Trophoblast cell (in vitro differentiated cells and primary cell): Measurements from ENCODE around the gene PLEKHH1.

Source experiments
- DNase-seq, 2 donors: peaks; one replicate each; pipeline ENCODE4 v3.0.0-alpha.2; 2016
- H2AFZ ChIP-seq: 2 replicates; pipeline ENCODE4 v1.6.1; 2013; ENCODE audit warnings: low read length, moderate library complexity, mild to moderate bottlenecking; ENCODE audit not compliant: insufficient read depth, poor library complexity
- H2AK5ac ChIP-seq: 2 replicates; pipeline ENCODE4 v1.6.1; 2013; ENCODE audit warnings: mild to moderate bottlenecking, low read length
- H2BK120ac ChIP-seq: 2 replicates; pipeline ENCODE4 v1.6.1; 2013; ENCODE audit warnings: low read length, mild to moderate bottlenecking, moderate library complexity; ENCODE audit not compliant: insufficient read depth, poor library complexity
- H2BK12ac ChIP-seq: 2 replicates; pipeline ENCODE4 v1.6.1; 2013; ENCODE audit warnings: mild to moderate bottlenecking, low read length, moderate library complexity
- H2BK5ac ChIP-seq: 2 replicates; pipeline ENCODE4 v1.6.1; 2013; ENCODE audit warnings: low read length, low read depth, moderate library complexity, mild to moderate bottlenecking; ENCODE audit not compliant: poor library complexity
- H3K14ac ChIP-seq: 2 replicates; pipeline ENCODE4 v1.6.1; 2013; ENCODE audit warnings: mild to moderate bottlenecking, low read length
- H3K18ac ChIP-seq: 2 replicates; pipeline ENCODE4 v1.6.1; 2013; ENCODE audit warnings: mild to moderate bottlenecking, low read length
- H3K23ac ChIP-seq: 2 replicates; pipeline ENCODE4 v1.6.1; 2013; ENCODE audit warnings: low read length
- H3K27ac ChIP-seq: 2 replicates; pipeline ENCODE4 v1.5.1; 2013; ENCODE audit warnings: low read depth, mild to moderate bottlenecking, inconsistent platforms, low read length, moderate library complexity
- H3K27me3 ChIP-seq: 2 replicates; pipeline ENCODE4 v1.6.1; 2013; ENCODE audit warnings: inconsistent platforms, mild to moderate bottlenecking, low read length, moderate library complexity; ENCODE audit not compliant: insufficient read depth
- H3K36me3 ChIP-seq, 2 experiments: 1 replicate in 1 of 2; 2 replicates in 1 of 2; pipeline ENCODE4 v1.6.1; 2013; ENCODE audit warnings: low read length in 2 of 2, mild to moderate bottlenecking in 2 of 2, moderate library complexity in 1 of 2; ENCODE audit not compliant: insufficient read depth in 2 of 2, control insufficient read depth in 1 of 2
- H3K4ac ChIP-seq: 2 replicates; pipeline ENCODE4 v1.6.1; 2013; ENCODE audit warnings: low read depth, mild to moderate bottlenecking, low read length, moderate library complexity
- H3K4me1 ChIP-seq, 2 experiments: 1 replicate in 1 of 2; 2 replicates in 1 of 2; pipeline ENCODE4 v1.6.1; 2013; ENCODE audit warnings: low read length in 2 of 2, mild to moderate bottlenecking in 2 of 2, moderate library complexity in 1 of 2; ENCODE audit not compliant: insufficient read depth in 2 of 2, control insufficient read depth in 1 of 2
- H3K4me2 ChIP-seq: 2 replicates; pipeline ENCODE4 v1.6.1; 2013; ENCODE audit warnings: inconsistent platforms, mild to moderate bottlenecking, low read length, moderate library complexity
- H3K4me3 ChIP-seq: 2 replicates; pipeline ENCODE4 v1.5.1; 2013; ENCODE audit warnings: mild to moderate bottlenecking, low read depth, low read length, inconsistent platforms
- H3K79me1 ChIP-seq: one replicate; pipeline ENCODE4 v1.6.1; 2013; ENCODE audit warnings: low read length
- H3K79me2 ChIP-seq: 2 replicates; pipeline ENCODE4 v1.6.1; 2013; ENCODE audit warnings: low read length, mild to moderate bottlenecking; ENCODE audit not compliant: control insufficient read depth, insufficient read depth, poor library complexity
- H3K9ac ChIP-seq: 2 replicates; pipeline ENCODE4 v1.6.1; 2013; ENCODE audit warnings: mild to moderate bottlenecking, low read length
- H3K9me3 ChIP-seq: 2 replicates; pipeline ENCODE4 v1.6.1; 2013; ENCODE audit warnings: low read depth, mild to moderate bottlenecking, control low read depth, inconsistent platforms, low read length; ENCODE audit not compliant: insufficient read depth
- H4K12ac ChIP-seq: 2 replicates; pipeline ENCODE4 v1.6.1; 2013; ENCODE audit warnings: low read depth, mild to moderate bottlenecking, low read length, moderate library complexity
- H4K8ac ChIP-seq: 2 replicates; pipeline ENCODE4 v1.6.1; 2013; ENCODE audit warnings: low read depth, mild to moderate bottlenecking, low read length, moderate library complexity
- H4K91ac ChIP-seq: one replicate; pipeline ENCODE4 v1.6.1; 2013; ENCODE audit warnings: low read depth, mild to moderate bottlenecking, low read length, moderate library complexity
- WGBS: extraction: QIAGEN DNeasy Blood & Tissue Kit; methylation state at CpG from one replicate; pipeline ENCODE4 v1.1.7; 2013; ENCODE audit warnings: missing lambda C conversion rate; ENCODE audit not compliant: insufficient read length, insufficient coverage; ENCODE audit errors: extremely low coverage; 5-methylcytosine and 5-hydroxymethylcytosine counted together

PLEKHH1 gene

DNA sequence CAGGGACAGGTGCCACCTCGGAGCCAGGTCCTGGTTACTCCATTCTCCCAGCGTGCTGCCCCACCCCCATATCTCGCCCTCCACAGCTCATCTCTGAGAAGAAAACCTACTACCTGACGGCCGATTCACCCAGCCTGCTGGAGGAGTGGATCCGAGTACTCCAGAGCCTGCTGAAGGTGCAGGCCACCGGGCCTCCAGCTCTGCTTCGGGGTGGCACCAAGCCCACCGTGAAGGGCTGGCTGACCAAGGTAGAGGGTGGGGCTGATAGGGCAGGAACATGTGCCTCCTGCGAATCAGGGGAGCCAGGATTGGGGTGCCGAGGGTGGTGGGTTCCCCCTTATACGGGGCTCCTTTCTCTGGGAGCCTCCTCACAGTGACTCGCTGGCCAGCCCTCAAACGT, 41.1 kb downstream of the PLEKHH1 start:
- Histone ChIP-seq H3K79me1 (no peaks in the 10 kb centered on the region), H3K9me3 (peaks cover 3% of the 10 kb centered on the region), H3K36me3 (peaks cover 2 to 8% of the 10 kb centered on the region in 2 experiments), H3K4me1 (no peaks in the 10 kb centered on the region), H3K79me2 (no peaks in the 10 kb centered on the region), H3K4me2 (no peak overlapping the region), H3K27ac (no peak overlapping the region), H3K4ac (no peak overlapping the region), H3K23ac (no peak overlapping the region), H3K9ac (no peak overlapping the region), H2BK120ac (no peak overlapping the region), H2AK5ac (no peak overlapping the region), H3K14ac (no peak overlapping the region), H3K27me3 (no peaks in the 10 kb centered on the region), H4K8ac (no peak overlapping the region), H2AFZ (no peak overlapping the region), H4K12ac (no peak overlapping the region), H3K4me3 (no peak overlapping the region), H3K18ac (no peak overlapping the region), H4K91ac (no peak overlapping the region), H2BK12ac (no peak overlapping the region), H2BK5ac (no peak overlapping the region)
- WGBS, result no CpG with 5 or more reads among the region's 14 CpGs
- no peak for DNase-seq

DNA sequence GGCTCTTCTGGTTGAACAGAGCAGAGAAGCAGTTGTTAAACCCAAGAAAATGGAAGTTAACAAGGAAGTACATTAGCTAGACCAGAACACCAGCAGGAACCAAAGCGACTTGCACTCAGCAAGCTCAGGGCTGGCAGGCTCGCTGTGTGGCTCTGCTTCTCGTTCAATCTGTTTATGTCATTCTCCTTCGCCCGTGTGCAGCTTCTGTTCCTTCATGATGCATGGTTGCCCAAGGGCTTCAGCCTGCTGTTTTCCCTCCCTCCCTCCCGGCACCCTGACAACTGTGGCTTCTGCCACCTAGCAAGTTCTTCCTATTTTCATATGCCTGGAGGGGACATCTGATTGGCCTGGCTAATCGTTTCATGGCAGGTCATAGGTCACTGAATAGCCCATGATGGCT, 41.7 kb downstream of the PLEKHH1 start:
- H3K4me2 ChIP-seq, result no peak overlapping the region
- H3K18ac ChIP-seq, result no peak overlapping the region
- DNase-seq, result no peak
- no peak overlapping the region for H3K23ac ChIP-seq
- H2BK5ac ChIP-seq, result no peak overlapping the region
- no peak overlapping the region for H2AK5ac ChIP-seq
- no peak overlapping the region for H3K4me3 ChIP-seq
- no peaks in the 10 kb centered on the region for H3K4me1 ChIP-seq
- no peak overlapping the region for H2BK120ac ChIP-seq
- no peak overlapping the region for H4K91ac ChIP-seq
- no peaks in the 10 kb centered on the region for H3K79me1 ChIP-seq
- H2AFZ ChIP-seq, result no peak overlapping the region
- H3K36me3 ChIP-seq, result peaks cover 5 to 10% of the 10 kb centered on the region in 2 experiments
- no peak overlapping the region for H3K14ac ChIP-seq
- WGBS, result no CpG with 5 or more reads among the region's 7 CpGs
- no peak overlapping the region for H3K4ac ChIP-seq
- no peak overlapping the region for H3K27ac ChIP-seq
- H2BK12ac ChIP-seq, result no peak overlapping the region
- no peaks in the 10 kb centered on the region for H3K79me2 ChIP-seq
- H3K9me3 ChIP-seq, result peaks cover 2% of the 10 kb centered on the region
- H3K27me3 ChIP-seq, result no peaks in the 10 kb centered on the region
- H4K8ac ChIP-seq, result no peak overlapping the region
- H3K9ac ChIP-seq, result no peak overlapping the region
- H4K12ac ChIP-seq, result no peak overlapping the region

DNA sequence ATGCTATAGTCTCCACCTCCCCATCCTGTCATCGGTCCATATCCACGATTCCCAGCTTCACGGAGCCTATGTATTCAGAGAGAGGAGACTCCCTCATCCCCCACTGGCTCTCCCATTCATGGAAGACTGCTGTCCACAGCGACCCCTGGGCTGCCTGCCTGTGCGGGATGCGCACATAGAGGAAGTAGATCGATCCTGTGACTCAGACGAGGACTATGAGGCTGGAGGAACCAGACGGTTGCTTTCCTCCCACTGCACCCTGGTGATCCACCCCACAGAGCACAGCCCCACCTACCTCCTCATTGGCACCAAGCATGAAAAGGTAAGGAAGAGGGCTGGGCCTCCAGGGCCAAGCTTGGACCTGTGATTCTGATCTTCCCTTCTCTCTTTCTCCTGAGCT, 42.6 kb downstream of the PLEKHH1 start:
- H3K36me3 ChIP-seq, result peaks cover 7 to 12% of the 10 kb centered on the region in 2 experiments
- H3K4ac ChIP-seq, result no peak overlapping the region
- no peaks in the 10 kb centered on the region for H3K27me3 ChIP-seq
- no peak overlapping the region for H3K23ac ChIP-seq
- no peak overlapping the region for H3K27ac ChIP-seq
- H3K14ac ChIP-seq, result no peak overlapping the region
- H3K79me1 ChIP-seq, result no peaks in the 10 kb centered on the region
- H2BK120ac ChIP-seq, result no peak overlapping the region
- no CpG with 5 or more reads among the region's 9 CpGs for WGBS
- no peak overlapping the region for H4K8ac ChIP-seq
- peaks cover 2% of the 10 kb centered on the region for H3K9me3 ChIP-seq
- no peak overlapping the region for H2BK5ac ChIP-seq
- no peaks in the 10 kb centered on the region for H3K79me2 ChIP-seq
- no peak overlapping the region for H3K4me2 ChIP-seq
- H4K91ac ChIP-seq, result no peak overlapping the region
- no peak for DNase-seq
- no peak overlapping the region for H2AK5ac ChIP-seq
- H2BK12ac ChIP-seq, result no peak overlapping the region
- H4K12ac ChIP-seq, result no peak overlapping the region
- no peak overlapping the region for H3K9ac ChIP-seq
- no peak overlapping the region for H3K18ac ChIP-seq
- H2AFZ ChIP-seq, result no peak overlapping the region
- no peaks in the 10 kb centered on the region for H3K4me1 ChIP-seq
- H3K4me3 ChIP-seq, result no peak overlapping the region

DNA sequence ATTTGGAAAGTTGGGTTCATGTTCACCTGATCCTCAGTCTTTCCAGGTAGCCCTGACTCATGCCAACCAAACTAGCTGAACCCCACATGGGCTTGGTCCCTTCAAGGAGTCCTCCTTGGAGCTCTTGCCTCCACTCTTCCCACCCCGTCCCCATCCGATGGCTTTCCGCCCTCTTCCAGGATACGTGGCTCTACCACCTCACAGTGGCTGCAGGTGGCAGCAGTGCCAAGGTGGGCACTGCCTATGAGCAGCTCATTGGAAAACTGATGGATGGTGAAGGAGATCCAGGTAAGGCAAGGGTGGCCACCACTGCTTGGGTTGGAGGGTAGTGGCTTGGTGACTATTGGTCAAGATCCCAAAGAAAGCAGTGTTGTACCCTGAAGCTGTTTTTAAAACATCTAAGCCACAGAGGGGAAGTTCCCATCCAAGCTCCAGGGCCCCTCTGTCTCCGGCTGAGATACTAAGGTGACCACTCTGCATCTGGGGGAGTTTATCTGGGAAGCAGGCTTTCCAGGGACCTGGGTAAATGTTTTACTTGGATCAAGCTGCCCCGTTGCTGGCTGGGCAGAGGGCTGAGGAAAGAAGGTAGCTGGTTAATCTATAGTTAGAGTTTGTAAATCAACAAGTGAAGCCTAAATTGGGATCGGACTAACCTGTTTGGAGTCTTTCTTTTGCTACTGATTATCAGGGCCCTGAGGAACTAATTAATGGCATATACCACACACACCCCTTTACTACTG, 43.3 kb downstream of the PLEKHH1 start:
- Histone ChIP-seq H3K79me2 (no peaks in the 10 kb centered on the region), H3K4me2 (no peak overlapping the region), H2AFZ (no peak overlapping the region), H3K36me3 (peaks cover 7 to 12% of the 10 kb centered on the region in 2 experiments), H2BK12ac (no peak overlapping the region), H2BK5ac (no peak overlapping the region), H3K9ac (no peak overlapping the region), H3K79me1 (no peaks in the 10 kb centered on the region), H3K4ac (no peak overlapping the region), H3K18ac (no peak overlapping the region), H3K27ac (no peak overlapping the region), H3K9me3 (peaks cover 2% of the 10 kb centered on the region), H3K4me3 (no peak overlapping the region), H4K8ac (no peak overlapping the region), H2BK120ac (no peak overlapping the region), H3K14ac (no peak overlapping the region), H2AK5ac (no peak overlapping the region), H3K27me3 (no peaks in the 10 kb centered on the region), H4K91ac (no peak overlapping the region), H3K4me1 (no peaks in the 10 kb centered on the region), H3K23ac (no peak overlapping the region), H4K12ac (no peak overlapping the region)
- WGBS, result no CpG with 5 or more reads among the region's 7 CpGs
- no peak for DNase-seq
